ENCODE data around the gene TGFBR3. TPM values are rescaled to one million over a fixed set of nuclear protein-coding genes. Genes with fewer than 3 reads are reported as not detected.

TGFBR3 gene
- total and polyA plus RNA-seq, 9 of the 15 experiments (the other 6 are each of a cell fraction or from before 2014, with no cell fraction given): 3.6 to 32.4 (median 15.6) TPM

DNA sequence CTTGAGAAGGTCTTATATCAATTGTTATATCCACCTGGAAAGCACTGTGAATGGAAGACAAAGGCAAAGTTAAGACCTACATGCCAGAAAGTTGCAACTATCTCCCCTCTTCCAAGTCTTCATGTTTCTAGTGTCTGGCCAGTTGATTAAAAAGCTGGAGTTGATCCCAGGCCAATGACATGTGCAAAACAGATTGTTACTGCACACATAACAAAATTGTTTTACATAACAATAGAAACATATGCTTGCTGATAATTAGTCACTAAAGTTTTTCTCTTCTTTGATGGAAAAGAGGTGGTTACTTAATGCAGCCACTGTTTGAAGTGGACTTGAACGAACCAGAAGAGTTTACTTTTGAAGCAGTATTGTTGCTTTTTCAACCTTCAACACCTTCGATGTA lies 158.2 kb downstream of the TGFBR3 start (continued):
- no peak for TF ChIP-seq ZNF764 (CRISPR knock-in tag; IDR thresholded peaks at IDR 0.05; ENCODE audit: low read depth)
- TF ChIP-seq NR4A1 (CRISPR knock-in tag; IDR thresholded peaks at IDR 0.05): no peak
- TF ChIP-seq NR4A1 (tag; IDR thresholded peaks at IDR 0.05): peak; percentile 62; the same call in 1 of the 2 replicates
- no peak for TF ChIP-seq ZNF780A (CRISPR knock-in tag; IDR thresholded peaks at IDR 0.05)
- no peak for TF ChIP-seq HEY1 (CRISPR knock-in tag; IDR thresholded peaks at IDR 0.05; ENCODE audit: borderline replicate concordance)
- peak; percentile 67 for TF ChIP-seq TCF3 (CRISPR knock-in tag; IDR thresholded peaks at IDR 0.05)
- peak; percentile 76 for TF ChIP-seq ARID1B (IDR thresholded peaks at IDR 0.05)
- TF ChIP-seq, protein P1, sequence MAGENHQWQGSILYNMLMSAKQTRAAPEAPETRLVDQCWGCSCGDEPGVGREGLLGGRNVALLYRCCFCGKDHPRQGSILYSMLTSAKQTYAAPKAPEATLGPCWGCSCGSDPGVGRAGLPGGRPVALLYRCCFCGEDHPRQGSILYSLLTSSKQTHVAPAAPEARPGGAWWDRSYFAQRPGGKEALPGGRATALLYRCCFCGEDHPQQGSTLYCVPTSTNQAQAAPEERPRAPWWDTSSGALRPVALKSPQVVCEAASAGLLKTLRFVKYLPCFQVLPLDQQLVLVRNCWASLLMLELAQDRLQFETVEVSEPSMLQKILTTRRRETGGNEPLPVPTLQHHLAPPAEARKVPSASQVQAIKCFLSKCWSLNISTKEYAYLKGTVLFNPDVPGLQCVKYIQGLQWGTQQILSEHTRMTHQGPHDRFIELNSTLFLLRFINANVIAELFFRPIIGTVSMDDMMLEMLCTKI (IDR thresholded peaks at IDR 0.05; ENCODE audit: partially characterized antibody): no peak
- TF ChIP-seq NFIC (IDR thresholded peaks at IDR 0.05): peak; percentile 84
- TF ChIP-seq ARID2 (IDR thresholded peaks at IDR 0.05): no peak
- TF ChIP-seq, protein P2, sequence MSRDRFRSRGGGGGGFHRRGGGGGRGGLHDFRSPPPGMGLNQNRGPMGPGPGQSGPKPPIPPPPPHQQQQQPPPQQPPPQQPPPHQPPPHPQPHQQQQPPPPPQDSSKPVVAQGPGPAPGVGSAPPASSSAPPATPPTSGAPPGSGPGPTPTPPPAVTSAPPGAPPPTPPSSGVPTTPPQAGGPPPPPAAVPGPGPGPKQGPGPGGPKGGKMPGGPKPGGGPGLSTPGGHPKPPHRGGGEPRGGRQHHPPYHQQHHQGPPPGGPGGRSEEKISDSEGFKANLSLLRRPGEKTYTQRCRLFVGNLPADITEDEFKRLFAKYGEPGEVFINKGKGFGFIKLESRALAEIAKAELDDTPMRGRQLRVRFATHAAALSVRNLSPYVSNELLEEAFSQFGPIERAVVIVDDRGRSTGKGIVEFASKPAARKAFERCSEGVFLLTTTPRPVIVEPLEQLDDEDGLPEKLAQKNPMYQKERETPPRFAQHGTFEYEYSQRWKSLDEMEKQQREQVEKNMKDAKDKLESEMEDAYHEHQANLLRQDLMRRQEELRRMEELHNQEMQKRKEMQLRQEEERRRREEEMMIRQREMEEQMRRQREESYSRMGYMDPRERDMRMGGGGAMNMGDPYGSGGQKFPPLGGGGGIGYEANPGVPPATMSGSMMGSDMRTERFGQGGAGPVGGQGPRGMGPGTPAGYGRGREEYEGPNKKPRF (IDR thresholded peaks at IDR 0.05; ENCODE audit: low read depth, low read length): no peak
- TF ChIP-seq, protein P3, sequence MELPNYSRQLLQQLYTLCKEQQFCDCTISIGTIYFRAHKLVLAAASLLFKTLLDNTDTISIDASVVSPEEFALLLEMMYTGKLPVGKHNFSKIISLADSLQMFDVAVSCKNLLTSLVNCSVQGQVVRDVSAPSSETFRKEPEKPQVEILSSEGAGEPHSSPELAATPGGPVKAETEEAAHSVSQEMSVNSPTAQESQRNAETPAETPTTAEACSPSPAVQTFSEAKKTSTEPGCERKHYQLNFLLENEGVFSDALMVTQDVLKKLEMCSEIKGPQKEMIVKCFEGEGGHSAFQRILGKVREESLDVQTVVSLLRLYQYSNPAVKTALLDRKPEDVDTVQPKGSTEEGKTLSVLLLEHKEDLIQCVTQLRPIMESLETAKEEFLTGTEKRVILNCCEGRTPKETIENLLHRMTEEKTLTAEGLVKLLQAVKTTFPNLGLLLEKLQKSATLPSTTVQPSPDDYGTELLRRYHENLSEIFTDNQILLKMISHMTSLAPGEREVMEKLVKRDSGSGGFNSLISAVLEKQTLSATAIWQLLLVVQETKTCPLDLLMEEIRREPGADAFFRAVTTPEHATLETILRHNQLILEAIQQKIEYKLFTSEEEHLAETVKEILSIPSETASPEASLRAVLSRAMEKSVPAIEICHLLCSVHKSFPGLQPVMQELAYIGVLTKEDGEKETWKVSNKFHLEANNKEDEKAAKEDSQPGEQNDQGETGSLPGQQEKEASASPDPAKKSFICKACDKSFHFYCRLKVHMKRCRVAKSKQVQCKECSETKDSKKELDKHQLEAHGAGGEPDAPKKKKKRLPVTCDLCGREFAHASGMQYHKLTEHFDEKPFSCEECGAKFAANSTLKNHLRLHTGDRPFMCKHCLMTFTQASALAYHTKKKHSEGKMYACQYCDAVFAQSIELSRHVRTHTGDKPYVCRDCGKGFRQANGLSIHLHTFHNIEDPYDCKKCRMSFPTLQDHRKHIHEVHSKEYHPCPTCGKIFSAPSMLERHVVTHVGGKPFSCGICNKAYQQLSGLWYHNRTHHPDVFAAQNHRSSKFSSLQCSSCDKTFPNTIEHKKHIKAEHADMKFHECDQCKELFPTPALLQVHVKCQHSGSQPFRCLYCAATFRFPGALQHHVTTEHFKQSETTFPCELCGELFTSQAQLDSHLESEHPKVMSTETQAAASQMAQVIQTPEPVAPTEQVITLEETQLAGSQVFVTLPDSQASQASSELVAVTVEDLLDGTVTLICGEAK (IDR thresholded peaks at IDR 0.05): no peak
- TF ChIP-seq, protein P3 (CRISPR knock-in tag; IDR thresholded peaks at IDR 0.05): no peak
